ELR (cell line): Measurements from ENCODE around the gene WDR74.
A peak's percentile ranks its signal among the peaks of the same experiment; 100 is the strongest.
"Not testable (repeated sequence)": the region's sequence is repeated elsewhere in the genome, so short reads cannot be mapped to it uniquely, and the experiment has no call there.

ENCODE experiments used
- DNase-seq: peaks from one replicate; pipeline ENCODE4 v3.0.0-alpha.2; 2015; ENCODE audit warnings: low read depth

WDR74 gene

GRCh38 chr11:62841361-62842170 lies 2.2 kb upstream of the WDR74 start:
- DNase-seq = peak; percentile 99

GRCh38 chr11:62840721-62841360 lies 1.5 kb upstream of the WDR74 start:
- DNase-seq = peak; percentile 99

GRCh38 chr11:62835336-62835735 lies 4.1 kb downstream of the WDR74 start:
- DNase-seq = no peak

GRCh38 chr11:62832336-62833234 lies 6.8 kb downstream of the WDR74 start, which contains the start of gene TEX54:
Gene TEX54, minus strand, starts transcription at chr11:62832841.
- peak; percentile 47 for DNase-seq

GRCh38 chr11:62831520-62832335 lies 7.7 kb downstream of the WDR74 start, which contains the start of gene STX5:
Gene STX5, minus strand, starts transcription at chr11:62832051. Its CDS starts 808 bp downstream, at chr11:62831243.
- peak; percentile 99 for DNase-seq

GRCh38 chr11:62830904-62831519 lies 8.4 kb downstream of the WDR74 start:
- DNase-seq = no peak

- not testable (repeated sequence) for DNase-seq
Measured at GRCh38 chr11:62828130-62828529, 11.3 kb downstream of the WDR74 start.

- no peak for DNase-seq
Measured at GRCh38 chr11:62823677-62824076, 15.7 kb downstream of the WDR74 start.

GRCh38 chr11:62817129-62817528 lies 22.3 kb downstream of the WDR74 start:
- no peak for DNase-seq

- no peak for DNase-seq
Measured at GRCh38 chr11:62816557-62816956, 22.8 kb downstream of the WDR74 start.

GRCh38 chr11:62811659-62812058 lies 27.7 kb downstream of the WDR74 start:
- DNase-seq = no peak

GRCh38 chr11:62810748-62811147 lies 28.6 kb downstream of the WDR74 start:
- no peak for DNase-seq

- DNase-seq = peak; percentile 42
Measured at GRCh38 chr11:62806611-62807121, 32.7 kb downstream of the WDR74 start.

- peak; percentile 57 for DNase-seq
Measured at GRCh38 chr11:62805961-62806441, 33.4 kb downstream of the WDR74 start.

GRCh38 chr11:62805076-62805892 lies 34.1 kb downstream of the WDR74 start, which contains the start of gene NXF1:
Gene NXF1, minus strand, starts transcription at chr11:62805440. Its CDS starts 84 bp downstream, at chr11:62805356.
- peak; percentile 94 for DNase-seq

GRCh38 chr11:62804310-62805075 lies 34.9 kb downstream of the WDR74 start:
- DNase-seq = peak; percentile 58

GRCh38 chr11:62801071-62801470 lies 38.3 kb downstream of the WDR74 start:
- DNase-seq = no peak

GRCh38 chr11:62799486-62799885 lies 39.9 kb downstream of the WDR74 start:
- no peak for DNase-seq

GRCh38 chr11:62796281-62796680 lies 43.1 kb downstream of the WDR74 start:
- DNase-seq = no peak
